K562 (cell line): ENCODE measurements around the gene CCNDBP1. TPM values are rescaled to one million over a fixed set of nuclear protein-coding genes. Genes with fewer than 3 reads are reported as not detected.
A peak's percentile ranks its signal among the peaks of the same experiment; 100 is the strongest.

Source experiments
- CTBP1 ChIP-seq: fragments of 450-650 bp; IDR thresholded peaks from 2 replicates; pipeline ENCODE4 v1.6.1; 2016; ENCODE audit warnings: borderline replicate concordance
- MGA ChIP-seq: fragments of 450-650 bp; IDR thresholded peaks from 2 replicates; pipeline ENCODE4 v1.6.1; 2016; ENCODE audit warnings: mild to moderate bottlenecking, moderate library complexity
- MYNN ChIP-seq, 2 experiments: sonication (generic); formaldehyde crosslinking in 1 of 2; IDR thresholded peaks; 2 replicates each; pipeline versions ENCODE4 v1.5.0 to v1.6.1; 2016 to 2020; ENCODE audit warnings: antibody characterized with exemption in 1 of 2, missing genetic modification reagents in 1 of 2
- RNF219 ChIP-seq: fragments of 250-450 bp; sonication (Bioruptor Pico); IDR thresholded peaks from 2 replicates; pipeline ENCODE4 v1.5.0; 2022; ENCODE audit warnings: mild to moderate bottlenecking
- TAF9B ChIP-seq: fragments of 450-650 bp; IDR thresholded peaks from 2 replicates; pipeline ENCODE4 v1.6.1; 2018; ENCODE audit warnings: mild to moderate bottlenecking; ENCODE audit not compliant: partially characterized antibody
- ZBTB49 ChIP-seq: sonication (generic); formaldehyde crosslinking; IDR thresholded peaks from 2 replicates; pipeline ENCODE4 v1.8.0; 2022; ENCODE audit warnings: missing genetic modification reagents, mild to moderate bottlenecking, borderline replicate concordance
- ZNF12 ChIP-seq: sonication (generic); formaldehyde crosslinking; IDR thresholded peaks from 2 replicates; pipeline ENCODE4 v1.4.0; 2020; ENCODE audit warnings: mild to moderate bottlenecking, missing genetic modification reagents
- polyA plus RNA-seq, 8 experiments: library from polyadenylated mRNA; depleted of rRNA in 4 of 8; stranded (reverse) in 5 of 8; unstranded in 3 of 8; fragments of >200 nt; fragmentation: Nextera tagmentation in 2 of 8; fragmentation: Illumina TruSeq in 1 of 8; extraction: Ambion mirVana in 2 of 8; extraction: Trizol in 1 of 8; gene quantifications; 2 replicates each; pipeline versions ENCODE4 v1.2.1 to v1.2.3, GENCODE V29; 2011 to 2014; ENCODE audit warnings: inconsistent platforms in 1 of 8, missing spikeins in 1 of 8
- total RNA-seq, 7 experiments: library from RNA; depleted of rRNA in 6 of 7; stranded (reverse); fragments of >200 nt in 6 of 7; fragmentation: Illumina TruSeq in 2 of 7; extraction: Trizol in 2 of 7; gene quantifications; 2 replicates each; pipeline versions ENCODE4 v1.2.1 to v1.2.3, GENCODE V29; 2011 to 2021; ENCODE audit warnings: low replicate concordance in 1 of 7

CCNDBP1 gene
- total and polyA plus RNA-seq, 9 of the 15 experiments (the other 6 are each of a cell fraction or from before 2014, with no cell fraction given), result 37.0 to 111 (median 55.5) TPM

- no peak for TF ChIP-seq MGA
- TF ChIP-seq MYNN (IDR thresholded peaks at IDR 0.05), result no peak
- TF ChIP-seq MYNN (CRISPR knock-in tag; IDR thresholded peaks at IDR 0.05), result no peak
- TF ChIP-seq TAF9B, result peak; percentile 34
- no peak for TF ChIP-seq ZBTB49 (CRISPR knock-in tag)
- TF ChIP-seq CTBP1, result peak; percentile 87
- TF ChIP-seq RNF219 (CRISPR knock-in tag), result no peak
- TF ChIP-seq ZNF12, result no peak
These were observed 45.5 kb downstream of the CCNDBP1 start (continued) for GRCh38 chr15:43230640-43231115.
